IMR-90 (cell line): ENCODE results near the gene CARD18. TPM values are rescaled to one million over a fixed set of nuclear protein-coding genes. Genes with fewer than 3 reads are reported as not detected.

ENCODE experiments used
- ATAC-seq: fragments of 200-7000 bp; cut with Tn5 transposase; 2 replicates; pipeline ENCODE4 v1.9.1; 2020; ENCODE audit warnings: low read depth, mild to moderate bottlenecking, moderate library complexity
- BruUV-seq: library from RNA; stranded (reverse); fragments of 400-500 nt; replicated peaks from 2 replicates; lab custom pipeline; 2021; lab: Mats Ljungman, UMichigan
- CTCF ChIA-PET: fragments of 300-600 bp; formaldehyde crosslinking; extraction: SDS; loops from one replicate; lab custom pipeline; 2021; ENCODE audit warnings: antibody characterized with exemption; lab: Yijun Ruan, JAX
- POLR2A ChIA-PET: fragments of 300-600 bp; sonication (Branson Sonifier 250); formaldehyde crosslinking; loops from one replicate; lab custom pipeline; 2022; ENCODE audit warnings: antibody characterized with exemption; ENCODE audit not compliant: unreplicated experiment; lab: Charles Lee
- DNase-seq: peaks from one replicate; pipeline ENCODE4 v3.0.0; 2013
- H2AFZ ChIP-seq: replicated peaks from 2 replicates; pipeline ENCODE3; 2013; ENCODE audit warnings: low read length, mild to moderate bottlenecking; ENCODE audit not compliant: poor library complexity
- H2AK5ac ChIP-seq: 2 replicates; pipeline ENCODE4 v1.6.1; 2013; ENCODE audit warnings: low read depth, low read length, inconsistent platforms
- H2AK9ac ChIP-seq: replicated peaks from 2 replicates; pipeline ENCODE3; 2013; ENCODE audit warnings: mild to moderate bottlenecking, low read depth, low read length, moderate library complexity; ENCODE audit not compliant: poor library complexity
- H2BK120ac ChIP-seq: 2 replicates; pipeline ENCODE4 v1.6.1; 2013; ENCODE audit warnings: low read depth, low read length, inconsistent platforms
- H2BK15ac ChIP-seq: 3 replicates; pipeline ENCODE4 v1.6.1; 2013; ENCODE audit warnings: low read depth, low read length, inconsistent platforms
- H2BK20ac ChIP-seq: 2 replicates; pipeline ENCODE4 v1.6.1; 2013; ENCODE audit warnings: low read depth, mild to moderate bottlenecking, inconsistent platforms, low read length, moderate library complexity
- H2BK5ac ChIP-seq: 2 replicates; pipeline ENCODE4 v1.6.1; 2013; ENCODE audit warnings: mild to moderate bottlenecking, low read depth, low read length, inconsistent platforms; ENCODE audit not compliant: poor library complexity, severe bottlenecking
- H3K14ac ChIP-seq: replicated peaks from 2 replicates; pipeline ENCODE4 v1.6.1; 2013; ENCODE audit warnings: low read depth, low read length, inconsistent platforms
- H3K18ac ChIP-seq: 2 replicates; pipeline ENCODE4 v1.6.1; 2013; ENCODE audit warnings: low read depth, low read length, control low read depth
- H3K23ac ChIP-seq: 2 replicates; pipeline ENCODE4 v1.6.1; 2013; ENCODE audit warnings: low read depth, low read length, inconsistent platforms
- H3K27ac ChIP-seq: 2 replicates; pipeline ENCODE4 v1.5.1; 2013; ENCODE audit warnings: mild to moderate bottlenecking, control low read depth, low read length; ENCODE audit not compliant: insufficient read depth
- H3K27me3 ChIP-seq: 2 replicates; pipeline ENCODE4 v1.6.1; 2013; ENCODE audit warnings: low read length; ENCODE audit not compliant: control insufficient read depth, insufficient read depth
- H3K36me3 ChIP-seq: 2 replicates; pipeline ENCODE4 v1.6.1; 2013; ENCODE audit warnings: low read length, mixed read lengths; ENCODE audit not compliant: control insufficient read depth, insufficient read depth
- H3K4ac ChIP-seq: 2 replicates; pipeline ENCODE4 v1.6.1; 2013; ENCODE audit warnings: low read depth, low read length, inconsistent platforms
- H3K4me1 ChIP-seq: 2 replicates; pipeline ENCODE4 v1.6.1; 2013; ENCODE audit warnings: low read length, mixed read lengths; ENCODE audit not compliant: control insufficient read depth, insufficient read depth
- H3K4me2 ChIP-seq: 2 replicates; pipeline ENCODE4 v1.6.1; 2013; ENCODE audit warnings: low read depth, mild to moderate bottlenecking, control low read depth, low read length, moderate library complexity
- H3K4me3 ChIP-seq: 2 replicates; pipeline ENCODE4 v1.5.1; 2013; ENCODE audit warnings: low read depth, mild to moderate bottlenecking, control low read depth, low read length, moderate library complexity; ENCODE audit not compliant: insufficient read depth
- H3K56ac ChIP-seq: 2 replicates; pipeline ENCODE4 v1.6.1; 2013; ENCODE audit warnings: low read length, inconsistent platforms; ENCODE audit not compliant: insufficient read depth; ENCODE audit errors: extremely low read depth
- H3K79me1 ChIP-seq, 2 experiments: 2 replicates each; pipeline ENCODE4 v1.6.1; 2013; ENCODE audit warnings: low read length in 2 of 2, inconsistent platforms in 1 of 2, low read depth in 1 of 2
- H3K9ac ChIP-seq: 2 replicates; pipeline ENCODE4 v1.6.1; 2013; ENCODE audit warnings: low read depth, low read length, control low read depth
- H3K9me1 ChIP-seq: 2 replicates; pipeline ENCODE4 v1.6.1; 2013; ENCODE audit warnings: low read length, inconsistent platforms; ENCODE audit not compliant: insufficient read depth
- H3K9me3 ChIP-seq: 2 replicates; pipeline ENCODE4 v1.6.1; 2013; ENCODE audit warnings: low read length; ENCODE audit not compliant: control insufficient read depth, insufficient read depth
- H4K20me1 ChIP-seq: 2 replicates; pipeline ENCODE4 v1.6.1; 2013; ENCODE audit warnings: low read length, inconsistent platforms; ENCODE audit not compliant: insufficient read depth
- H4K5ac ChIP-seq: 2 replicates; pipeline ENCODE4 v1.6.1; 2013; ENCODE audit warnings: mild to moderate bottlenecking, low read depth, low read length, control low read depth
- H4K8ac ChIP-seq, 2 experiments: 2 replicates each; pipeline ENCODE4 v1.6.1; 2013; ENCODE audit warnings: low read depth in 2 of 2, low read length in 2 of 2, control low read depth in 1 of 2, inconsistent platforms in 1 of 2
- H4K91ac ChIP-seq: 2 replicates; pipeline ENCODE4 v1.6.1; 2013; ENCODE audit warnings: low read depth, low read length, inconsistent platforms; ENCODE audit not compliant: insufficient read depth
- BHLHE40 ChIP-seq: fragments of 150-350 bp; IDR thresholded peaks from 2 replicates; pipeline ENCODE4 v1.6.1; 2016; ENCODE audit warnings: mild to moderate bottlenecking, low read depth, low read length
- CEBPB ChIP-seq: IDR thresholded peaks from 2 replicates; pipeline ENCODE4 v1.6.1; 2012; ENCODE audit warnings: low read depth, low read length, improper control_type of control experiment
- CHD1 ChIP-seq: IDR thresholded peaks from 2 replicates; pipeline ENCODE4 v1.6.1; 2012; ENCODE audit warnings: low read depth, low read length, improper control_type of control experiment
- FOS ChIP-seq: fragments of 150-350 bp; IDR thresholded peaks from 2 replicates; pipeline ENCODE4 v1.6.1; 2016; ENCODE audit warnings: low read depth, low read length
- MAFK ChIP-seq: IDR thresholded peaks from 2 replicates; pipeline ENCODE4 v1.6.1; 2012; ENCODE audit warnings: low read depth, low read length, improper control_type of control experiment
- MAZ ChIP-seq: IDR thresholded peaks from 2 replicates; pipeline ENCODE4 v1.6.1; 2012; ENCODE audit warnings: low read depth, mild to moderate bottlenecking, low read length, improper control_type of control experiment, moderate library complexity, borderline replicate concordance
- MXI1 ChIP-seq: IDR thresholded peaks from 2 replicates; pipeline ENCODE4 v1.6.1; 2012; ENCODE audit warnings: low read depth, mild to moderate bottlenecking, low read length, moderate library complexity, borderline replicate concordance
- NFE2L2 ChIP-seq: fragments of 150-350 bp; IDR thresholded peaks from 2 replicates; pipeline ENCODE4 v1.6.1; 2016; ENCODE audit warnings: low read depth, mild to moderate bottlenecking, low read length
- POLR2A ChIP-seq: IDR thresholded peaks from 2 replicates; pipeline ENCODE4 v1.6.1; 2012; ENCODE audit warnings: mild to moderate bottlenecking, low read depth, low read length
- RAD21 ChIP-seq: IDR thresholded peaks from 2 replicates; pipeline ENCODE4 v1.6.1; 2012; ENCODE audit warnings: low read length, improper control_type of control experiment
- RCOR1 ChIP-seq: IDR thresholded peaks from 2 replicates; pipeline ENCODE4 v1.6.1; 2012; ENCODE audit warnings: mild to moderate bottlenecking, low read length, improper control_type of control experiment; ENCODE audit not compliant: insufficient replicate concordance
- RFX5 ChIP-seq: IDR thresholded peaks from 2 replicates; pipeline ENCODE4 v1.8.0; 2012; ENCODE audit warnings: low read depth, mild to moderate bottlenecking, low read length, moderate library complexity
- SMC3 ChIP-seq: fragments of 150-350 bp; IDR thresholded peaks from 2 replicates; pipeline ENCODE4 v1.6.1; 2016; ENCODE audit warnings: low read depth, mild to moderate bottlenecking, antibody characterized with exemption, low read length, moderate library complexity
- WGBS, 2 experiments: methylation state at CpG; one replicate each; pipeline versions ENCODE4 v1.1.5 to v1.1.7; 2013; ENCODE audit warnings: missing lambda C conversion rate in 2 of 2; ENCODE audit not compliant: insufficient read length in 1 of 2; ENCODE audit errors: extremely low coverage in 2 of 2; 5-methylcytosine and 5-hydroxymethylcytosine counted together
- dilution Hi-C: fragments of 300-500 bp; cut with HindIII; formaldehyde crosslinking; loops from one replicate; pipeline ENCODE4 v1.14.3; 2018; ENCODE audit warnings: low sequenced_read_pairs; ENCODE audit not compliant: unreplicated experiment
- in situ Hi-C: fragments of 300-500 bp; cut with MboI; formaldehyde crosslinking; loops from 3 replicates; pipeline ENCODE4 v1.14.3; 2019; ENCODE audit warnings: low sequenced_read_pairs, inconsistent platforms, mixed read lengths
- intact Hi-C: fragments of 100-400 bp; cut with micrococcal nuclease; formaldehyde crosslinking; loops from 2 replicates; pipeline ENCODE4 v1.10.0; 2022
- polyA plus RNA-seq, 3 experiments: library from polyadenylated mRNA; depleted of rRNA; stranded (reverse); fragments of >200 nt; gene quantifications; 2 replicates each; pipeline ENCODE4 v1.2.3, GENCODE V29; 2012; ENCODE audit warnings: low replicate concordance in 1 of 3
- total RNA-seq: library from RNA; depleted of rRNA; stranded (reverse); fragments of >200 nt; gene quantifications from 2 replicates; pipeline ENCODE4 v1.2.3, GENCODE V29; 2012
- TF ChIP-seq, protein P1 (sequence below): fragments of 150-350 bp; IDR thresholded peaks from 2 replicates; pipeline ENCODE4 v1.6.1; 2016; ENCODE audit warnings: low read depth, mild to moderate bottlenecking, low read length, moderate library complexity, borderline replicate concordance
- TF ChIP-seq, protein P2 (sequence below): fragments of 150-350 bp; IDR thresholded peaks from 2 replicates; pipeline ENCODE4 v1.6.1; 2017; ENCODE audit warnings: mild to moderate bottlenecking, antibody characterized with exemption, low read length, low read depth
- TF ChIP-seq, protein P3 (sequence below): conservative IDR thresholded peaks from 2 replicates; pipeline ENCODE4 v1.5.1; 2012; ENCODE audit warnings: mild to moderate bottlenecking, low read depth, low read length, improper control_type of control experiment

CARD18 gene
- total and polyA plus RNA-seq, 2 of the 4 experiments (the other 2 are of a cell fraction), result not detected

DNA sequence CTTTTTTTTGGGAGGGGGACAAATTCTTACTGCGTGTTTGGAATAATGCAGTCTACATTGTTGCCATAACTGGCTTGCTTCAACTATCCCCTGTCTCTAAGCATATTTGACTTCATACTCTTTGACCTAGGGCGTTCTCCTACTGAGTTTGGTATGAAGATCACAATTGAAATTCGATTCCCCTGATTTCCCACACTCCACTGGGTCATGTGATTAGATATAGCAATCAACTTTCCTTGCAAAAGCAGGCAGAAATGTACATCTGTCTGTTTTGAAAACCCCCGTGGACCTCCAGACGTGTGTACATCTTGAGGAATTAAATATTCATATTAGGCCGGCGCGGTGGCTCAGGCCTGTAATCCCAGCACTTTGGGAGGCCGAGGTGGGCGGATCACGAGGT lies 13.8 kb upstream of the CARD18 start:
- no peaks in the 10 kb centered on the region for H3K9me3 ChIP-seq
- peak overlapping the region; percentile 23; the same call in 1 of the 2 replicates for H3K18ac ChIP-seq
- H2AK9ac ChIP-seq, result no peak overlapping the region
- H2BK20ac ChIP-seq, result peak overlapping the region; percentile 90
- no peaks in the 10 kb centered on the region for H3K79me1 ChIP-seq
- dilution Hi-C loops (no loop called here), in situ Hi-C loops (no loop called here), intact Hi-C loops (no loop called here)
- H2BK5ac ChIP-seq, result peak overlapping the region; percentile 26
- no TSS peak for BruUV-seq
- H3K14ac ChIP-seq, result peak overlapping the region; percentile 46; the same call in 1 of the 2 replicates
- 0 out of 2 replicates have a peak overlapping the region, but pooled peaks have one; percentile 18 for H2AK5ac ChIP-seq
- peak overlapping the region; percentile 77 for H2BK120ac ChIP-seq
- H2BK15ac ChIP-seq, result no peak overlapping the region
- H3K36me3 ChIP-seq, result no peaks in the 10 kb centered on the region
- H3K9me1 ChIP-seq, result peaks cover 9% of the 10 kb centered on the region; the same call in 1 of the 2 replicates
- no peak for DNase-seq
- H2AFZ ChIP-seq, result no peak overlapping the region
- H3K27ac ChIP-seq, result no peak overlapping the region
- ChIA-PET CTCF (no interaction called here), POLR2A (no interaction called here)
- ATAC-seq, result no peak
- no peaks in the 10 kb centered on the region for H4K20me1 ChIP-seq
- H3K4ac ChIP-seq, result peak overlapping the region; percentile 33; the same call in 1 of the 2 replicates
- no peak overlapping the region for H3K4me3 ChIP-seq
- 0 out of 4 replicates have a peak overlapping the region, but pooled peaks have one; percentile 40 to 57 for H4K8ac ChIP-seq
- no CpG with 5 or more reads among the region's 11 CpGs for WGBS, 2 experiments
- no peaks in the 10 kb centered on the region for H3K27me3 ChIP-seq
- TF ChIP-seq MAZ (no peak), POLR2A (no peak), FOS (no peak), CHD1 (no peak), MXI1 (no peak), BHLHE40 (no peak), RCOR1 (no peak), RFX5 (no peak), SMC3 (no peak), RAD21 (no peak), CEBPB (no peak), MAFK (no peak), NFE2L2 (no peak)
- TF ChIP-seq, protein P1, sequence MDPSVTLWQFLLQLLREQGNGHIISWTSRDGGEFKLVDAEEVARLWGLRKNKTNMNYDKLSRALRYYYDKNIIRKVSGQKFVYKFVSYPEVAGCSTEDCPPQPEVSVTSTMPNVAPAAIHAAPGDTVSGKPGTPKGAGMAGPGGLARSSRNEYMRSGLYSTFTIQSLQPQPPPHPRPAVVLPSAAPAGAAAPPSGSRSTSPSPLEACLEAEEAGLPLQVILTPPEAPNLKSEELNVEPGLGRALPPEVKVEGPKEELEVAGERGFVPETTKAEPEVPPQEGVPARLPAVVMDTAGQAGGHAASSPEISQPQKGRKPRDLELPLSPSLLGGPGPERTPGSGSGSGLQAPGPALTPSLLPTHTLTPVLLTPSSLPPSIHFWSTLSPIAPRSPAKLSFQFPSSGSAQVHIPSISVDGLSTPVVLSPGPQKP, result no peak
- TF ChIP-seq, protein P2, sequence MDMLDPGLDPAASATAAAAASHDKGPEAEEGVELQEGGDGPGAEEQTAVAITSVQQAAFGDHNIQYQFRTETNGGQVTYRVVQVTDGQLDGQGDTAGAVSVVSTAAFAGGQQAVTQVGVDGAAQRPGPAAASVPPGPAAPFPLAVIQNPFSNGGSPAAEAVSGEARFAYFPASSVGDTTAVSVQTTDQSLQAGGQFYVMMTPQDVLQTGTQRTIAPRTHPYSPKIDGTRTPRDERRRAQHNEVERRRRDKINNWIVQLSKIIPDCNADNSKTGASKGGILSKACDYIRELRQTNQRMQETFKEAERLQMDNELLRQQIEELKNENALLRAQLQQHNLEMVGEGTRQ, result no peak
- TF ChIP-seq, protein P3, sequence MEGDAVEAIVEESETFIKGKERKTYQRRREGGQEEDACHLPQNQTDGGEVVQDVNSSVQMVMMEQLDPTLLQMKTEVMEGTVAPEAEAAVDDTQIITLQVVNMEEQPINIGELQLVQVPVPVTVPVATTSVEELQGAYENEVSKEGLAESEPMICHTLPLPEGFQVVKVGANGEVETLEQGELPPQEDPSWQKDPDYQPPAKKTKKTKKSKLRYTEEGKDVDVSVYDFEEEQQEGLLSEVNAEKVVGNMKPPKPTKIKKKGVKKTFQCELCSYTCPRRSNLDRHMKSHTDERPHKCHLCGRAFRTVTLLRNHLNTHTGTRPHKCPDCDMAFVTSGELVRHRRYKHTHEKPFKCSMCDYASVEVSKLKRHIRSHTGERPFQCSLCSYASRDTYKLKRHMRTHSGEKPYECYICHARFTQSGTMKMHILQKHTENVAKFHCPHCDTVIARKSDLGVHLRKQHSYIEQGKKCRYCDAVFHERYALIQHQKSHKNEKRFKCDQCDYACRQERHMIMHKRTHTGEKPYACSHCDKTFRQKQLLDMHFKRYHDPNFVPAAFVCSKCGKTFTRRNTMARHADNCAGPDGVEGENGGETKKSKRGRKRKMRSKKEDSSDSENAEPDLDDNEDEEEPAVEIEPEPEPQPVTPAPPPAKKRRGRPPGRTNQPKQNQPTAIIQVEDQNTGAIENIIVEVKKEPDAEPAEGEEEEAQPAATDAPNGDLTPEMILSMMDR, result no peak
- H4K91ac ChIP-seq, result peak overlapping the region; percentile 52; the same call in 1 of the 2 replicates
- H3K56ac ChIP-seq, result no peak overlapping the region
- peak overlapping the region; percentile 29; the same call in 1 of the 2 replicates for H4K5ac ChIP-seq
- no peak overlapping the region for H3K4me2 ChIP-seq
- no peak overlapping the region for H3K9ac ChIP-seq
- H3K4me1 ChIP-seq, result peaks cover 5% of the 10 kb centered on the region
- H3K23ac ChIP-seq, result peak overlapping the region; percentile 16; the same call in 1 of the 2 replicates
